Measurements from ENCODE around the gene YJU2.

YJU2 gene

GRCh38 chr19:4301590-4302242 lies 54.8 kb downstream of the YJU2 start:
- FAIRE-seq, result no peak

DNA sequence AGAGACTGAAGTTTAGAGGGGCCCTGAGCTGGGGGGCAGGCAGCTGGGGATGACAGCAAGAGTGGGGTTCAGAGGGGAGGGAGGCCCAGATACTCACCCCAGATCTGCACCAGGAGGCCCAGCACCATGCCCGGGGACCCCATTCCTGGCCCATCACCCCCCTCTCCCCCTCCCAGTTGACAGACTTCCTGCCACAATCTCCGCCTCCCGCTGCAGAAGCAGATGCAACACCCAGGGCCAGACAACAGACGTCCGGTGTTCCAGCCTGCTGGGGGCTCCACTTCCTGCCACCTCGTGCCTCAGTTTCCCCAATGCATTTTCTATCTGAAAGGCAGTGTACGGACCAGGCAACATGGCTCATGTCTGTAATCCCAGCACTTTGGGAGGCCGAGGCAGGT lies 55.4 kb downstream of the YJU2 start, which contains the start of gene TMIGD2:
Gene TMIGD2, minus strand, starts transcription at position 147 of the 398 bp plus-strand sequence. Its CDS starts 4 bp downstream, at position 143.
- no peak for FAIRE-seq

- no peak for FAIRE-seq
Observed at GRCh38 chr19:4303819-4304537, 57.1 kb downstream of the YJU2 start.

DNA sequence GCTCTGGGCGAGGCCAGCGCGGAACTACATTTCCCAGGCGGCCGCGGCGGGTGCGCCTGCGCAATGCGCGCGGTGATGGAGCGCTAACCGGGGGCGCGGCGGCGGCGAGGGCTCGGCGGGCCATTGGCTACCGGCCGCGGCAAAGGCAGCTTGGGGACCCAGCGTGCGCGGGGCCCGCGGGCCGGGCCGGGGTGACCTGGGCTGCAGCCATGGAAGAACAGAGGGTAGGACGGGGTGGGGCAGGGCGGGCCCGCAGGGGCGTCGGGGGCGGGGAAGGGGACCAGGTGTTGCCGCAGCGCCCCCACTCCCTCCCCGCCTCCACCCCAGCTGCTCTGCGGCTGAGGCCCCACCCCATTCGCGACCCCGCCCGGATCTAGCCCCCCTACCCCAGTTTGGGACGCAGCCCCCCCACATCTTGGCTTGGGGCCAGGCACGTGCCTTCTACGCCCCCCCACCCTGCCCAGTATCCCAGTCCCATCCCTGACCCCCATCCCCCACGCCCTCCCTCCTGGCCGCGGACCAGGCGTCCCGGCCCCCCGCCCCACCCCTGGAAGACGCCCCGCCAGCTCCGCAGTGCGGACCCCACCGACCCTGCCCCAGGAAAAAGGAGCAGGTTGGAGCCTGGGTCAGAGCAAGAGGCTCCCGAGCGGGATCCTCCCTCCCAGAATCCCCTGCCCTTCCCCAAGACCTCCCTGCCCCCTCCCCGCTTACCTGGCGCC lies 57.8 kb downstream of the YJU2 start, which contains the start of gene FSD1:
Gene FSD1, plus strand, starts transcription at position 61 of the 719 bp plus-strand sequence. Its CDS starts 149 bp downstream, at position 210.
- no peak for FAIRE-seq

DNA sequence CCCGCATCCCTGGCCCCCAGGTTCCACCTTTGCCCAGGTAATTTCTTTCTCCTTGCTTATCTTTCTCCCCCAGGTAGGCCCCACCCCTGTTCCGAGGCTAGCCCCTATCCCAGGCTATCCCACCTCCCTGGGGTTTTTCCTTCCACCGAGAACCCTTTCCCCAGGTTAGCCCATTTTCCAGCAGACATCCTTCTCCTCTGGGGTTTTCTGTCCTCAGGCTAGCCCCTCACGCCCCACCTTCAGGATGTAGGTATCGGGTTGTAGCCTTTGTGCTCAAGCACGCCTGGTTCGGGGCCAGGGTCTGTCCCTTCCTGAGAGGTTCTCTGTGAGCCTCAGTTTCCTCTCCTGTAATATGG lies 58.4 kb downstream of the YJU2 start:
- no peak for FAIRE-seq

GRCh38 chr19:4305659-4306058 lies 58.8 kb downstream of the YJU2 start:
- no peak for FAIRE-seq

- FAIRE-seq, result no peak
Observed at GRCh38 chr19:4310247-4311121, 63.6 kb downstream of the YJU2 start.

DNA sequence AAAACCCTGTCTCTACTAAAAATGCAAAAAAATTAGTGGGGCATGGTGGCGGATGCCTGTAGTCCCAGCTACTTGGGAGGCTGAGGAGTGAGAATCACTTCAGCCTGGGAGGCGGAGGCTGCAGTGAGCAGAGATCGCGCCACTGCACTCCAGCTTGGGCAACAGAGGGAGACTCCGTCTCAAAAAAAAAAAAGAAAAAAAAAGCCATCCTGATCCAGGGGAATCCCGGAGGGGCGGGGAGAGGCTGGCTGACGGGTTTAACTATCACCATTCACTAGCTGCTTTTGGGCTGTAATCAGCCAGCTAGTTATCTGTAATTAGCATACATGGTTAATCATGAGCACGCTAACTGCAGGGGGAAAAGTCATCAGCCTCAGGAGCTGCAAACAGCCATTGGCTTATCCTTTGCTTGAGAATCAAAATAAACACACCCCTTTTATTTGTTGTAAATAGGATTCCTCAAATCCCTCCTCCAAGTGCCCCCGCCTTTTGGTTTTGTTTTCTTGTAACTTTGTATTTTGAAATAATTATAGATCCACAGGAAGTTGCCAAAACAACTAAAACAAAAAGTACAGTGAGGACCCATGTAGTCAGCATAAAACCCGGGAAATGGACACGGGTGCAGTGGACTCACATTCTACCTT lies 67.1 kb downstream of the YJU2 start:
- no peak for FAIRE-seq

DNA sequence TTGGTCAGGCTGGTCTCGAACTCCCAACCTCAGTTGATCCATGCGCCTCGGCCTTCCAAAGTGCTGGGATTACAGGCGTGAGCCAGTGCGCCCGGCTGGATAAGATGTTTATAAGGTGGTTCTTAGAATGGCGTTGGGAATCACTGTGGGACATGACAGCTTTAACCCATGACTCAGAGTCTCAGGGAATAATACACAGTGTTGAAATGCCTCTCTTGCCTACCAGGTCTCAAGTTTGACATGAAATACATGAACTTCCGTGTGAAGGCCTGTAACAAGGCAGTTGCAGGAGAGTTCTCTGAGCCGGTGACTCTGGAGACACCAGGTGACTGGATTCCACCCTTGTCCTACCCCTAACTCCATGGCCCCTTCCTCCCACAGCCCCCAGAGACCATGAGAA lies 70.1 kb downstream of the YJU2 start:
- no peak for FAIRE-seq

DNA sequence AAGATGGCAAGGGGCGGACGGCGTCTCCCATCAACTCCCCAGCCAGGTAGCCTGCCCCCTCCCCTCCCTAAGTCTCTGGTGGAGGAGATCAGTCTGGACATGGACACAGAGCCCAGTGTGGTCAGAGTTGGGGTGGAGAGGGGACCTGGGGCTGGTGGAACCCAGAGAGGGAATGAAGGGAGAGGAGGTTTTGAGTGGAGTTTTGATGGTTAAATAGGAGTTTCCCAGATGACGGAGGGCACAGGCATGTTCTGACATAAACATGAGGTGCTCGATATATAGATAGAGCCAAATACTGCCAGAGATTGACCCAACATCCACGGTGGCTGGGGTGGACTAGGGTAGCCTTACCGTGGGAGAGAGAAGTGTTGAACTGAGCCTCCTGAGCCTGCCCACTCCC lies 71.6 kb downstream of the YJU2 start:
- no peak for FAIRE-seq
